CD4-positive, alpha-beta T cell treated with Interleukin-2 at 100 ng/mL for 4 hours (primary cell): Measurements from ENCODE around the gene DNAJC6.
"Not testable (repeated sequence)": the region's sequence is repeated elsewhere in the genome, so short reads cannot be mapped to it uniquely, and the experiment has no call there.

Experiments used
- DNase-seq: peaks from one replicate; pipeline ENCODE4 v3.0.0-alpha.2; 2020; ENCODE audit warnings: low spot score

Gene DNAJC6

DNA sequence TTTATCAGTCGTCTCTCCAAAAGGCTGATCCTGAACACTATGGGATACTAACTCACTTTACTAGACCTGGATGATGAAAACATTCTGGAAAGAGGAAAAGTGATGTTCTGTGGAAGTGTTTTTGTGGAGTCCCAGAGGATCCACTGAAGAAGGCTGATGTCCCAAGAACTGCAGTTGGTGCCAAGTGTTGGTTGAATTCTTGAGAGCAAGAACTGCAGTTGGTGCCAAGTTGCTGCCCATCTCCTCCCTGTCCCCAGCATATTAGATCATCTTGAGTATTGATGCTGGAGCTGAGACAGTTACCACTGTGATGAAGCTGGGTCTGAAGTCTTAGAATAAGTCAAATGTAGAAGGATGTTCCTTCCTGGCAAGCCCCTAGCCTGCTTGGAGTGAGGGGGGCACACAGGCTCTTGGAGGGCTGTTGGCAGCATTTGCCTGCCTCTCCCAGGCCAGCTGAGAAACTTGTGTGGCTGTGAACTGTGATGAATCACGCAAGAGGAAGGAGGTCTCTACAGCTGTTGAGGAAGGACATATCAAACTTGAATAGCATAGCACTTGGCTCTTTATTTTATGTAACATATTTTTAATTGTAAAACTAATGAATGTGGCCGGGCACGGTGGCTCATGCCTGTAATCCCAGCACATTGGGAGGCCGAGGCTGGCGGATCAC, 48.1 kb downstream of the DNAJC6 start:
- DNase-seq = no peak

DNA sequence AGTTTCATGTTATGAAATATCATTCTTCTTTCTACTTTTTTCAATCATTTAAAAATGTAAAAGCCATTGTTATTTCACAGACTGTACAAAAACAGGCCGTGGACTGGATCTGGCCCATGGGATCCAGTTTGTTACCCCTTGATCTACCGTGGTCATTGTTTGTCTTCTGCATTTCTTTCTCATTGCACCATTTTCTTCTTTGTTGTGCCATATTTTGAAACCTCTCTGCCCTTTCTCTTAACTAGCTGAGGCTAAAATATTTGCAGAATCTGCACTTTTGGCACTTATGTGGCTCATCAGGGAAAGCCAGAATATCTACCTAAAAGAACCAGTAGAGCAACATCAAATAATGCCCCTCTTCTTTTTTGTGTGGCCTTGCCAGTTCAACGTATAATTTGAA, 50.5 kb downstream of the DNAJC6 start:
- no peak for DNase-seq

DNA sequence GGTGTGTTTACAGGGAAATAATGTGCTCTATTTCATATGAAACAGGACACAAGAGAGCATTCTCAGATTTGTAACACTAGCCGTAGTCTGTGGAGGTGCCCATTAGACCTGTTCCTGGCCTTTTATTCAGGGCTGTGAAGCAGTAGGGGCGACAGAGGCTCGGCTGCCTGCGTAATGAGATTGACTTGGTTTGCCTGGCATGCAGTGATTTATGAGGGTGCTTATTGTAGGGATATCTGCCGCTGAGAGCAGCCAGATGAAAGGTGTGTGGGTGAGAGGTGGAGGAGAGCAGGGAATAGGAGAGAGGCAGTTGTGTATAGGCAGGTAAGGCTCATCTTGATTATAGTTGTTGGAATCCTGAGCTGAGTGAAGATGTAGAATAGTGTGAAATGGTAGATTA, 51.3 kb downstream of the DNAJC6 start:
- DNase-seq = no peak

DNA sequence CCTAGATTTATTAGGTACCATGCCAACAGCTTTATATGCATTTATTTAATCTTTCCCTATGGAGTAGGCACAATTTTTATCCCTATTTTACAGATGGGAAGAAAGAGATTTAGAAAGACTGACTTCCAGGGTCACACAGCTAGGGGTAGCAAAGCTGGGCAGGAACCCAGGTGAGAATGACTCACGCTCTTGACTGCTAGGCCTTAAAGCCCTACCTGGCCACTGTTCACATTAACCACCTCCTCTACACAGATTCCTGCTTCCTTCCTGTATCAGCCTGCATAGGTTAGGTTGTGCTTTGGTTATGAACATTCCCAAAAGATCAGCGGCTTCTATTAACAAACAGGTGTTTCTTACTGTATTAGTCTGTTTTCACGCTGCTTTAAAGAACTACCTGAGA, 53.2 kb downstream of the DNAJC6 start:
- DNase-seq = no peak

DNA sequence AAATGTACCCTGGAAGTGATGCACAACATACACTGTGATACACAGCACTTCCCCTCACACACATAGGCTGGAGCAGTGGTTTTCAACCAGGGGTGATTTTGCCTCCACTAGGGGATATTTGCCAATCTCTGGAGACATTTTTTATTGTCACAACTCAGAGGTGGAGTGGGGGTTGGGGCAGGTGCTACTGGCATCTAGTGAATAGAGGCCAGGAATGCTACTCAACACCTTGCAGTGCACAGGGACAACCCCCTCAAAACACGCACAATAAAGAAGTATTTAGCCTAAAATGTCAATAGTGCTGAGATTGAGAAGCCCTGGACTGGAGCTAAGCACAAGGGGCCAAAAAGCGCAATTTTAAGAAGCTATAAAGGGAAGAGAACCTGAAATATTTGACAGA, 54.1 kb downstream of the DNAJC6 start:
- no peak for DNase-seq

DNA sequence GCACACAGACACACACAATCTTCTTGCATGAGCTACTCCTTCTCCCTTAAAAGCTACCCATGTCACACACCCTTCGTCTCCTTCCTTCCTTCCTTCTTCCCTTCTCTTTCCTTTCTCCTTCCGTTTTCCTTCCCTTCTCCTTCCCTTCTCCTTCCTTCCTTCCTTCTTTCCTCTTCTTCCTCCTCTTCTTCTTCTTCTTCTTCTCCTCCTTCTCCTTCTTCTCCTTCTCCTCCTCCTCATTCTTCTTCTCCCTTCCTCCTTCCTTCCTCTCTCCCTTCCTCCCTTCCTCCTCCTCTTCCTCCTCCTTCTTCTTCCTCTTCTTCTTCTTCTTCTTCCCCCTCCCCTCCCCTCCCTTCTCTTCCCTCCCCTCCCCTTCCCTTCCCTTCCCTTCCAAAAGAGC, 59.1 kb downstream of the DNAJC6 start:
- no peak for DNase-seq

DNA sequence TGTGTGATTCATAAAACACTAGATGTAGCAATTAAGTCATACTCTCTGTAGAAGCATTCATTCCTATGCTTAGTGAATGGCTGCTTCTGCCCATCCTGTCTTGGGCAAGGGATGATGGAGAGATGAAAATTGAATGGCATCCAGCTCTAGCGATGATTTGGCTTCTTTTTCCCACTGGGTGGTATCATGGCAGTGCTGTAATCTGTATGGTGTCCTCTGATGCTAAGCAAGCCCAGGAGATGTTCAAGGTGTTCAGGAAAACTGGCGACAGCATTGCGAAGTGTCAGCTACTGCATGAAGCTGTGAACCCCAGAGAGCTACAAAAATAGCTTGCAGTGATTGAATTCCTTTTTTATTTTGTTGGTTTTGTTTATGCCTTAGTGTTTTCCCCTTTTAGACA, 62.2 kb downstream of the DNAJC6 start:
- DNase-seq = no peak

DNA sequence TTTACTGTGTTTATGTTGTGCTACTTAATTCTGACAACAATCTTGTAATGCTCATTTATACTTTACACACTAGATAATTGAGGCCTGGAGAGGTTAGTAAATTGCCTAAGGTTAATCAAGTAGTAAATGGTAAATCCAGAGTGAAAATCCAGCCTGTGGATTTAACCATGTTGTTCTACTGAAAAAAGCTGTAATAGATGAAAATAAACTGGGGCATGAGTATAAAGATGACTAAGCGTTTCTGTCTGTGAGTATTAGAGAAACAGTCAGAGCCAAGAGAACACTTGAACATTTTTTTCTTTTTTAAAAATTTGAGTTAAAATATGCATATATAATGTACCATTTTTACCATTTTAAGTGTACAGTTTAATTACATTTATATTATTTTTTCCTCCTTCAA, 63.2 kb downstream of the DNAJC6 start:
- DNase-seq = no peak

DNA sequence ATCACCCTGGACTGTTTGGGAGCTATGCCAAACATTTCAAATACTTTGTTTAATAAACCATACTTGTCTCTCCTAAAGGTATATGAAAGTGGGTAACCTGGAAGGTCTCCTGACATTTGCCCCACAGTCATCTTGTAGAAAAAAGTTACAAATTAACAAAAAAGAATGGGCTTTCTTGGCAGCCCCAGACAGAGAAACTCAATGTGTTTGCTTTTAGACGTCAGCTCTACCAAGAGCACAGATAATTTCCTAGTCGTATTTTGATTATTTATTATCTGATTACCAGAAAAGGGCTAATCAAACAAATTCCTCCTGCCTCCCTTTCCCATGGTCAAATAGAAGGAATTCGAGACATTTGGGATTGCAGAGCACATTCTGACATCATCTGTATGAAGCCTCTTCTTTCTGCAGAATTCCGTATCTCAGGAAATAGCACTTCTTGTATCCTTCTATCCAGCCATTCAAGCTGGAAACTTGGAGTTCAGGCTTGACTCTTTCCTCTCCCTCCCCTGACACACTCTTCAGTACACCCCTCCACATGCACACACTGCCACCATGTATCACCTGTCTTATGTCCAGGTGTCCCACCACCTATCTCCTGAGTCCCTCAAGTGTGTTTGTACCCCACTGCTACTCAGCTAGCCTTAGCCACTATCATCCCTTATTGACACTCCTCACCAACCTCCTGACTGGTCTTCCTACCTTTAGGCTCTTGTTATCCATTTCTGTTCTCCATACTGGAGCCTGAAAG, 68.3 kb downstream of the DNAJC6 start:
- no peak for DNase-seq

DNA sequence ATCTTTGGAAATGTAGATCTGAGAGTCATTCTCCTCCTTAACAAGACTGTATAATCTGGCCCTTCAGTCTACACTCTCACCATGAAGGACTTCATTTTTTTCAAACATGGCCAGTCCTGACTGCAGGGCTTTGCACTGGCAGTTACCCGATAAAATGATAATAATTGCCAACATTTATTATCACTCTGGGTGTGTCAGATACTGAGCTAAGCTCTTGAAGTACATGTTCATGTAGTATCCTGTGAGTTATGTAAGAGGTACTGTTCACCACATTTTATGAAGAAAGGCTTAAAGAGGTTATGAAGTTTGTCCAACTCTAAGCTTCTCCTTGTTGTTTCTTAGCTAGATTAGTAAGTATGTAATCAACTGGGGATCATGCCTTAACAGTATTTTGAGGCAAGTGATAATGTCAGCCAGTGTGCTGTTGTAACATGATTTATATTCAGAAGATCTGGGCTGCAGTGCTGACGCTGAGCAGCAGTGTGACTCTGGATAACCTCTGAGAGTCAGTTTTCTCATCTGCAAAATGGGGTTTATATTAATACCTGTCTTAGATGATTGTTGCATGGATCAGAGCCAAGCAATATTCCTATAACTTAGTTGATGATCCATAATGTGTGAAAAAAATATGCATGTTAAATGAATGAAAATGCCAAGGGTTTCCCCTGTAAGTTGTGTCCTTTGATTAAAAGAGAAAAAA, 69.1 kb downstream of the DNAJC6 start:
- DNase-seq = no peak

DNA sequence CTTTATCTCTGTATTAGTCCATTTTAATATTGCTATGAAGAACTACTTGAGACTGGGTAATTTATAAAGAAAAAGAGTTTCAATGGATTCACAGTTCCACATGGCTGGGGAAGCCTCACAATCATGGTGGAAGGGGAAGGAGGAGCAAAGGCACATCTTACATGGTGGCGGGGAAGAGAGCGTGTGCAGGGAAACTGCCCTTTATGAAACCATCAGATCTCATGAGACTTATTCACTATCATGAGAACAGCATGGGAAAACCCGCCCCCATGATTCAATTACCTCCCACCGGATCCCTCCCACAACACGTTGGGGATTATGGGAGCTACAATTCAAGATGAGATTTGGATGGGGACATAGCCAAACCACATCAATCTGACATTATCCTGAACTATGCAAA, 75.1 kb downstream of the DNAJC6 start:
- DNase-seq = not testable (repeated sequence)

DNA sequence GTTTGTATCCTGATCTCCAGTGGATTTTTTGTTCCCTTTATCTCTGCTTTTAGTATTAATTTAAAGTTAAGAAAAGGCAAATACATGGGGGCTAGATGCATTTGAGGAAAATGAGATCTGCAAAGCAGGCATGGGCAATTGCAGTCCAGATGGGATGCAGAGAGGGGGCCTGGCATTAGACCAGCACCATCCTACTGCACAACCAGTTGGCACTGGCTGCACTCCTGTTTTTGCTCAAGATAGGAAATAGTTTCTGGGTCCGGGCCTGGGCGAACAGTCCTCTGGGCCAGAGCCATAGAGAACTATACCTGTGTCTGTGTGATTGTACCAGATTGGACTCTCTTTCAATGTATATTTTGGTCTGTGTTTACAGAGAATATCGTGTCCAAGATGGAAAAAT, 77.1 kb downstream of the DNAJC6 start:
- no peak for DNase-seq

DNA sequence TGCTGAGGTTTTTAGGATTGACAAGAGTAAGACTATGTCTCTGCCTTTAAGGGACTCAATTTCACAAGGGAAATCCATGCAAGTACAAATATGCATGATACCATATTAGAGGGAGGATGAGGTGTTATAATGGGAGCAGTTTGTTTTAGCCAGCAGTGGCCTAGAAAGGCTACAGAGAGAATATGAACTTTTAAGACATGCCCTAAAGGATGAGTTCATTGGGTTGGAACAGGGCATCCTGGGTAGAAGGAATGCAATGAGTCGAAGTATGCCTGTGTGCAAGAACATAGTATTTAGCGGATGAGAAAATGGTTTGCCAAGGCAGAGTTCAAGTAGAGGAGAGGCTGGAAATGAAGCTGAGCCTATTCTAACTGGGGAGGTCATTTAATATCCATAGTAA, 78.5 kb downstream of the DNAJC6 start:
- DNase-seq = no peak

DNA sequence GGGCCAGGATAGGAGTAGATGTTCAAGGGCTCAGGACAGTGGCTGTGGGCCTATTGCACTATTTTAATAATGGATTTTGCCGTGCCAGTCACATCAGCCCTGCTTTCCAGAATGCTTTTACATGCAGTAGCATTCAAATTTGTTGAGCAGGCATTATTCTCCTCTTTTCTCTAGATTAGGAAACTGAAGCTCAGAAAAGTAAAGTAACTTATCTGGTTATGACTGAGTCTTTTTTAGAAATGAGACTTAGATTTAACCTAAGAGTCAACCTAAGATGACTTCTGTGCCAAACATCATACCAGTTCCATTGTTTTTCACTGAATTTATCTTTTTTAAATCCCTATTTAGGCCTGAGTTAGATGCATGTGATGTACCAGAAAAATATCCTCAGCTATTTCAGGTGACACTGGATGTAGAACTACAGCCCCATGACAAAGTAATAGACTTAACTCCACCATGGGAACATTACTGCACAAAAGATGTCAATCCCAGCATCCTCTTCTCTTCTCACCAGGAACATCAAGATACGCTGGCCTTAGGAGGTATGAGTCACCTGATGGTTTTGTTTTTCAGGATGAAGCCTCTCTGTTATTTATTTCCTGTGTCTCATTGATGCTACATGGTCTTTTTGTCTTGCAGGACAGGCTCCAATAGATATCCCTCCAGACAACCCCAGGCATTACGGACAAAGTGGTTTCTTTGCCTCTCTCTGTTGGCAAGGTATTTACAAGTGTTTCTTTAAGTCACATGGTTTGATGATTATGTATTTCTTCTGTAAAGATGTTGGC, 79.8 kb downstream of the DNAJC6 start:
- no peak for DNase-seq

DNA sequence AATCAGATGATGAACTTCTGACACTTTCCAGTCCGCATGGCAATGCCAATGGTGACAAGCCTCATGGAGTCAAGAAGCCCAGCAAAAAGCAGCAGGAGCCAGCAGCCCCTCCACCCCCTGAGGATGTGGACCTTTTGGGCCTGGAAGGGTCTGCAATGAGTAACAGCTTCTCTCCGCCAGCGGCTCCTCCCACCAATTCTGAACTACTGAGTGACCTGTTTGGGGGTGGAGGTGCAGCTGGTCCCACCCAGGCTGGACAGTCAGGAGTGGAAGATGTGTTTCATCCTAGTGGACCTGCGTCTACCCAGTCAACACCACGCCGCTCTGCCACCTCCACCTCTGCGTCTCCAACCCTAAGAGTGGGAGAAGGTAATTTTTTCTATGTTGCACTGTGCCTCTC, 83.2 kb downstream of the DNAJC6 start:
- DNase-seq = no peak

DNA sequence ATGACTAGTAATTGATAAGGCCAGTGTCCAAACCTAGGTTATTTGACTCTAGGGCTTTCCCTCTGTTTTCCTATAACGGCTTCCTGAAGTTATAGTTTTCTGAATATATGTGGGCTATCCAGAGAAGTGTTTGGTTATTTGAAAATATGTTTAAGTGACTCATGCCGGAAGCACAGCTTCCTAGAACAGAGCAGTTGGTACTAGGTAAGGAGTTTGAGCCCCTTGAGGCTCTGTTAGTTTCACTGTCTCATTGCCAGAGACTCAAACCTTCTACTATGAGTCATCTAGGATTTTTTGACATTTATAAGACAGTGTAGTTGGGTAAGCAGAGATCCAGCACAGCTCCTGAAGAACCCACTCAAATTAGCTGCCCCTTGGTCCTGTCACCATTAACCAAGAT, 84.0 kb downstream of the DNAJC6 start:
- DNase-seq = peak; percentile 55

DNA sequence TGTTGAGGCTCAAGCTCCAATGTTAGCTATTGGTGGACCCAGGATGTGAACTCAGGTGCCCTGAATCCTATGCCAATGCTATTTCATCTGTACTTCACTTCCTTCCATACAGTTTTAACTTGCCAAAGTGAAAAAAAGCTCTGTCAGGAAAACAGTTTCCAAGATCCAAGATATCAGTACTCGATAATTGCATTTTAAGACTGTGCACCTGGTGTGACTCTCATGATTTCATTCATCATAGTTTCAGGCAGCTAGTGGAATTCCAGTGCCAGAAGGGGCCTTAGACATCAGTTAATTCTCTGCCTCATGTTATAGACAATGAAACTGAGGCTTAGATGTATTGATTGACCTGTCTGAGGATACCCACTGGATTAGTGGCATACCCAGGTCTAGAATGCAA, 84.6 kb downstream of the DNAJC6 start:
- no peak for DNase-seq

DNA sequence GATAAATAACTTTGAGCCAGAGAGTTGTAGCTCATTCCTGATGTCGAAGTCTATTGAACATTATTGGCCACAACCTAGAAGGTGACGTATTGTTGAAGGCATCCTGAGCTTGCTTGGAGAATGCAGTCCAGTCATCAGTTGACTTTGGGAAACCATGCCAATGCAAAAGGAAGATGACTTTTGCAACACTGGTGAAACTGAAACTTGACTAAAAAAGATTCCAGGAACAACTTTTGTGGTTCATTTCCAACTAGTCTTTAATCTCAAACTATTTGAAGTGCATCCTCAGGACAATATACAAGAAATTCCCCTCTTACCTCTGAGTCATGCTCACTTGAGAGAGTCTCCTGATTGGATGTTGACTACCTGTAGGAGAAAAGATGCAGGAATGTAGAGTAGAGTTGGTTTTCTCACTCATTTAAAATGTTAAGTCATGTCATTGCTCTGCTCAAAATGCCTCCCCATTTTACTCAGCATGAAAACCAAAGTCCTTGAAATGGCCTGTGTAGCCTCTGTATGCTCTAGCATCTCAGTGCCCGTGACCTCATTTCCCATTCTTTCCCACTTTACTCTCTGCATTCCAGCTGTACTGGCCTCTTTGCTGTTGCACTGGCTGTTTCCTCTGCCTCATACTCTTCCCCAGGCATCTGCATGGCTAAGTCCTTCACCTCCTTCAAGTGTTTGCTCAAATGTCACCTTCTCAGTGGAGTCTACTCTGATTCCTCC, 86.7 kb downstream of the DNAJC6 start:
- DNase-seq = peak; percentile 22

DNA sequence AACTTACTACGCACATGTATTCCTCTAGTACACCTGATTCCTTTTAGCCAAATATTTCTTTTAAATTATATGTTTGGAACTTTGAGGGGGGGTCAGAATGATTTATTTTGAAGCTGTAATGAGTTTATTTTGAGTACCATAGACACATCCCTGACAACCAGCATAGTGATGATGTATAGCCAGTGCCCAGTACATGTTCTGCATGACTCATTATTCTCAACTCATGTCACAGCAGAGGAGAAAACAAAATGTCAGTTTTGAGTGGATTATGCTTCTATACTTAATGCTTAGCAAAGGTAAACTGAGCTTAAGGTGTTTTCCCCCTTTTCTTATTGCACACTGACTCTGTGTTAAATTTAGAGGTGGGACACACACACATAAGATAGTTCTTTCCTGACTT, 88.7 kb downstream of the DNAJC6 start:
- no peak for DNase-seq

DNA sequence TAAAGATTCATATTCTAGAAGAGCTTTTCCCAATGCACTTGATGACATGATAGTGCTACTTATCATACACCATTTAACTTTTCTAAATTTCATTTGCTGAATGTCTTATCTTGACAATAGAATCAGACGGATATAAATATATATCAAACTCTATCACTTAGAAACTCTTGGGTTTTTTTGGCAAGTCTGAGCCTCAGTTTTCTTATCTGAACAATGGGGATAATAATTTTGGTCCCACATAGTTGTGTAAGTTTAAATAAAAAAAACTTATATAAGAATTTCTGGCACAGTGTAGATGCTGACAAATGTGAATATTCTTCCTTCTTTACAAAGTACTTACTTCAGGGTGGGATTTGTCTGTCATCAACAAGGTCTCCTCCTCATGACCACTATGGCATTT, 89.7 kb downstream of the DNAJC6 start:
- no peak for DNase-seq

DNA sequence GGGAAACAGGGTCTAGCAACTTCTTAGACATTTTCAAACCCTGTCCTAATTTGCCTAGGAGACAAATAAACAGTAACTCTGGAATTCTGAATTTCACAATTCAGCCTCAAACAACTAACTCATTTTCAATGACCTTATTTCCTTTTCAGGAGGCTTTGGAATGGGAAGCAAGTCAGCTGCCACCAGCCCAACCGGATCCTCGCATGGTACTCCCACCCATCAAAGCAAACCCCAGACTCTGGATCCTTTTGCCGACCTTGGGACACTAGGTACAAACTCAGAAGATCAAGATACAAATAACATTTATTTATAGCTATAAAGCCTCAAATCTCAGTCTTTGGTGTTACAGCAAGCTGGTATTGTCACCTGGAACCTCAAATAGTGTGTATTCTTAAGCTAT, 92.3 kb downstream of the DNAJC6 start:
- no peak for DNase-seq

DNA sequence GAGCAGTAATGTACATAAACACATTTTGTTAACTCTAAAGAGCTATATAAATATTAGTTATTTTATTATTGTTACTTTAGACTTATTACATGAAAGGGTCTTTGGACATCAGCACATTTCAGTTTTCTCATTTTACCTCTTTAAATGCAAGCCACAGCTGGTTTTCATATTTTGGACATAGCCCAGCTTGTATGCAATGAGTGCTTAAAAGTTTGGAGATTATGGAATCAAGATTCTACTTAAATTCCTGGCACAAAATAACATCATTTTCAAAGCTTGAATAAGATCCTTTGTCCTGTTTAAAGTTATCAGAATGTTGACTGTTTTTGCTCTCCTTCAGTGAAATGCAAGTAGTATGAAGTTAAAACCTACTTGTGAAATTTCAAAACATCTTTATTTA, 95.6 kb downstream of the DNAJC6 start:
- DNase-seq = no peak
